ENCODE results near the gene DNAH10. TPM values are rescaled to one million over a fixed set of nuclear protein-coding genes. Genes with fewer than 3 reads are reported as not detected.

The DNAH10 gene
- total RNA-seq, 4 donors from 2014 or later: 0.14 to 0.20 TPM; not detected in 2

DNA sequence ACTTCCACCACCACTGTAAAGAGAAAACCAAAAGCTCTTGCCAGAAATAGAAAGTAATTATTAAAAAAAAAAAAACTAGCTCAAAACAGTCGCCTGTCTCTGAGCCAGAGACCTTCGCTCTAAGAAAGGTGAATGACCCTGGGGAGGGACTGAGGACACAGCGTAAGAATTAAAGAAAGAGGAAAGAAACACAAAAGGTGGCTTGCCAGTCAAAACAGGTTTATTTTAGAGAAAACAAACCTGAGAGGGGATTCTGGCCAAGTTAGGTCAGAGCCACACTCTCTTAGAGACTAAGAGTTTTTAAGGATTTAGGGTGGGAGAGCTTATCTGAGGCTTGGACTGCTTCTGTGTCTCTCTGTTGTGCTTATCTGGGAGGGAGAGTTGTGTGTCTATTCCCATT lies 66.0 kb downstream of the DNAH10 start:
- no peak overlapping the region for H3K4me3 ChIP-seq
- no peaks in the 10 kb centered on the region for H3K4me1 ChIP-seq
- no peak for DNase-seq
- H3K27ac ChIP-seq: no peak overlapping the region
- H3K9me3 ChIP-seq: no peaks in the 10 kb centered on the region
- no peak for TF ChIP-seq POLR2AphosphoS5 (IDR thresholded peaks at IDR 0.05)
- no peak for TF ChIP-seq POLR2A (IDR thresholded peaks at IDR 0.05)
- TF ChIP-seq, protein P1, sequence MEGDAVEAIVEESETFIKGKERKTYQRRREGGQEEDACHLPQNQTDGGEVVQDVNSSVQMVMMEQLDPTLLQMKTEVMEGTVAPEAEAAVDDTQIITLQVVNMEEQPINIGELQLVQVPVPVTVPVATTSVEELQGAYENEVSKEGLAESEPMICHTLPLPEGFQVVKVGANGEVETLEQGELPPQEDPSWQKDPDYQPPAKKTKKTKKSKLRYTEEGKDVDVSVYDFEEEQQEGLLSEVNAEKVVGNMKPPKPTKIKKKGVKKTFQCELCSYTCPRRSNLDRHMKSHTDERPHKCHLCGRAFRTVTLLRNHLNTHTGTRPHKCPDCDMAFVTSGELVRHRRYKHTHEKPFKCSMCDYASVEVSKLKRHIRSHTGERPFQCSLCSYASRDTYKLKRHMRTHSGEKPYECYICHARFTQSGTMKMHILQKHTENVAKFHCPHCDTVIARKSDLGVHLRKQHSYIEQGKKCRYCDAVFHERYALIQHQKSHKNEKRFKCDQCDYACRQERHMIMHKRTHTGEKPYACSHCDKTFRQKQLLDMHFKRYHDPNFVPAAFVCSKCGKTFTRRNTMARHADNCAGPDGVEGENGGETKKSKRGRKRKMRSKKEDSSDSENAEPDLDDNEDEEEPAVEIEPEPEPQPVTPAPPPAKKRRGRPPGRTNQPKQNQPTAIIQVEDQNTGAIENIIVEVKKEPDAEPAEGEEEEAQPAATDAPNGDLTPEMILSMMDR (IDR thresholded peaks at IDR 0.05): no peak
- TF ChIP-seq EP300 (IDR thresholded peaks at IDR 0.05; ENCODE audit: low read depth): no peak
- H3K27me3 ChIP-seq: no peaks in the 10 kb centered on the region
- 83 to 84% methylated on average over 3 of the region's 3 CpGs for WGBS, 2 donors (ENCODE audit: low coverage in 1 of 2)
- intact Hi-C loops (cut with DNase I; ENCODE audit: low total_unique reads) (no loop called here), in situ Hi-C loops (cut with MboI; ENCODE audit: low pct_ligation_motif_present in 1 of 4, low pct_unique_long_range_greater_than_20kb in 1 of 4, low sequenced_read_pairs in 3 of 4) (no loop called here)
- H3K36me3 ChIP-seq: no peaks in the 10 kb centered on the region

DNA sequence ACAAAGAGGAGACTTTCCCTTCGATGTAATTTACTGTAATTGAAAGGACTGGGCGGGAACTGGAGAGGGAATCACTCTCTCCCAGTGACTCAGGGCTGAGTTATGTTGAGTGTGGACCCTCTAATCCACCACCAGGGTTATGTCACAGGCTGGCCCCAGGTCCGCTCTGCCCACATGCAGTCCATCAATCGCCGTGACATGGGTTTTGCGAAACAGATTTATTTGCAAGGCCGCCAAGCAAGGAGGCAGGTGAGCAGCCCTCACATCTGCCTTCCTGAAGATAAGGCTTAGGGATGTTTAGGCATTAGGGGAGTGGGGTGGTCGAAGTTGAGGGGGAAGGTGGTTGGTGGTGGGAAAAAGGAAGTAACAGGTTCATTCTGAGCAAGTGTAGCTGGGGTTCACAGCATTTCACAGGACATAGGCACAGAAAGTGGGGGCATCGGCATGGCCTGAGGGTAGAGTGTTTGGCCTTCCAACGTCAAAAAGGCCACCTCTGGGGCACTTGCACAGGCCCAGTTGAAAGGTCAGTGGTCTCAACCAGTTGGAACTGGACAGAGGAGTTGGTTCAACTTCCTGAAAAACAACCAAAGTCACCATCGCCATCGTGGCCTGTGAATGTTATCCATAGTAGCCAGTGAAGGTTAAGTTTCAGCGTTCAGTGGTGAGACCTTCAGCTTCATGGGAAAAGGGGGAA lies 66.9 kb downstream of the DNAH10 start:
- in situ Hi-C loops (cut with MboI; ENCODE audit: low pct_ligation_motif_present in 1 of 4, low pct_unique_long_range_greater_than_20kb in 1 of 4, low sequenced_read_pairs in 3 of 4): no loop called here
- Histone ChIP-seq H3K36me3 (no peaks in the 10 kb centered on the region), H3K27ac (no peak overlapping the region), H3K9me3 (no peaks in the 10 kb centered on the region), H3K4me3 (no peak overlapping the region), H3K27me3 (no peaks in the 10 kb centered on the region), H3K4me1 (no peaks in the 10 kb centered on the region)
- WGBS, 2 donors (ENCODE audit: low coverage in 1 of 2): 87 to 88% methylated on average over 9 to 13 of the region's 13 CpGs
- no peak for DNase-seq
- TF ChIP-seq POLR2AphosphoS5 (IDR thresholded peaks at IDR 0.05): no peak
- no peak for TF ChIP-seq EP300 (IDR thresholded peaks at IDR 0.05; ENCODE audit: low read depth)
- intact Hi-C loops (cut with DNase I; ENCODE audit: low total_unique reads): no loop called here

DNA sequence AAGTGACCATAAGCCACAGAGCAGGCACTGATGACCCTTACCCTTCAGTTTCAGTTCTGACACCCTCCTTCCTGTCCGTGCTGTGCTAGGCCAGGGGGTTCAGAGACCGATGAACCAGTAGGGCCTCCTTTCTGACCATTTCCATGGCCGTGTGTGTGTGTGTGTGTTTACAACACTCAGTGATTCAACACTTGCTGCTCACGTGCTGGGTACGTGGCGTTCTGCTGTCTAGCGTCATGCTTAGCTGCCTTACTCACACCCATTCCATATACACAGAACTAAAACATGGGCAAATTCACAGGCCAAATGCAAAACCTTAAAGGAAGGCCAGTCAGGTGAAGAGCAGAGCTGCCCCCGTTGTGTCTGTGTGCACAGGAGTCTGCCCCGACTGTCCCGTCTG lies 67.5 kb downstream of the DNAH10 start:
- in situ Hi-C loops (cut with MboI; ENCODE audit: low pct_ligation_motif_present in 1 of 4, low pct_unique_long_range_greater_than_20kb in 1 of 4, low sequenced_read_pairs in 3 of 4): no loop called here
- Histone ChIP-seq H3K4me3 (no peak overlapping the region), H3K9me3 (no peaks in the 10 kb centered on the region), H3K27ac (no peak overlapping the region), H3K36me3 (no peaks in the 10 kb centered on the region), H3K27me3 (no peaks in the 10 kb centered on the region), H3K4me1 (no peaks in the 10 kb centered on the region)
- DNase-seq: no peak
- 82% methylated on average over 10 of the region's 10 CpGs; no CpG with 5 or more reads in 1 of the 2 donors for WGBS, 2 donors (ENCODE audit: low coverage in 1 of 2)
- intact Hi-C loops (cut with DNase I; ENCODE audit: low total_unique reads): no loop called here
- TF ChIP-seq POLR2A (IDR thresholded peaks at IDR 0.05) (no peak), EP300 (IDR thresholded peaks at IDR 0.05; ENCODE audit: low read depth) (no peak), POLR2AphosphoS5 (IDR thresholded peaks at IDR 0.05) (no peak)
- TF ChIP-seq, protein P1 (IDR thresholded peaks at IDR 0.05): no peak

DNA sequence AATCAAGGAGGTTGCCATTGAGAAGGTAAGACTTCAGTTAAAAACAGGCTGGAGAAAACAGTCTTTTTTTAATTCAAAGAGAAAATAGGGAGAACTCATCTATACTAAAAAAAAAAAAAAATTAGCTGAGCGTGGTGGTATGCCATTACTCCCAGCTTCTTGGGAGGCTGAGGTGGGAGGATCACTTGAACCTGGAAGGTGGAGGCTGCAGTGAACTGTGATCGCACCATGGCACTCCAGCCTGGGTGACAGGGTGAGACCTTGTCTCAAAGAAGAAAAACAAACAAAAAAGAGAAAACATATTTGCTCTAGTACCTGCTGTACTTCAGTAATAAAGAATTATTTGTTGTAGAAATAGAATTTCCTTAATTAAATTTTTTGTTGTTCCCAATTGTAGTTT lies 68.6 kb downstream of the DNAH10 start:
- TF ChIP-seq, protein P1 (IDR thresholded peaks at IDR 0.05): no peak
- TF ChIP-seq POLR2AphosphoS5 (IDR thresholded peaks at IDR 0.05) (no peak), POLR2A (IDR thresholded peaks at IDR 0.05) (no peak), EP300 (IDR thresholded peaks at IDR 0.05; ENCODE audit: low read depth) (no peak)
- no peak overlapping the region for H3K4me3 ChIP-seq
- H3K27me3 ChIP-seq: no peaks in the 10 kb centered on the region
- no peaks in the 10 kb centered on the region for H3K36me3 ChIP-seq
- WGBS, 2 donors (ENCODE audit: low coverage in 1 of 2): 92% methylated on average over 2 of the region's 2 CpGs; no CpG with 5 or more reads in 1 of the 2 donors
- in situ Hi-C loops (cut with MboI; ENCODE audit: low pct_ligation_motif_present in 1 of 4, low pct_unique_long_range_greater_than_20kb in 1 of 4, low sequenced_read_pairs in 3 of 4): no loop called here
- no peaks in the 10 kb centered on the region for H3K4me1 ChIP-seq
- intact Hi-C loops (cut with DNase I; ENCODE audit: low total_unique reads): no loop called here
- no peaks in the 10 kb centered on the region for H3K9me3 ChIP-seq
- no peak overlapping the region for H3K27ac ChIP-seq
- DNase-seq: no peak

DNA sequence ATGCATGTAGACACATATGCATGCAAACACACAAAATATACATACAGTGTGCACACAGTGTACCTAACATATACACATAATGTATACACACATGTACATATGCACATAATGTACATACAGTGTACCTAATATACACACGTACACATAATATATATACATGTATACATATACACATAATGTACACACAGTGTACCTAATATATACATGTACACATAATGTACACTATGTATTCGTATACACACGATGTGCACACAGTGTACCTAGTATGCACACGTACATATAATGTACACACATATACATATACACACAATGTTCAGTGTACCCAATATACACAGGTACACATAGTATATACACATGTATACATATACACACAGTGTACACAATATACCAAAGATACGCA lies 70.0 kb downstream of the DNAH10 start:
- no peak for DNase-seq
- TF ChIP-seq EP300 (IDR thresholded peaks at IDR 0.05; ENCODE audit: low read depth) (no peak), POLR2AphosphoS5 (IDR thresholded peaks at IDR 0.05) (no peak), POLR2A (IDR thresholded peaks at IDR 0.05) (no peak)
- TF ChIP-seq, protein P1 (IDR thresholded peaks at IDR 0.05): no peak
- in situ Hi-C loops (cut with MboI; ENCODE audit: low pct_ligation_motif_present in 1 of 4, low pct_unique_long_range_greater_than_20kb in 1 of 4, low sequenced_read_pairs in 3 of 4): no loop called here
- intact Hi-C loops (cut with DNase I; ENCODE audit: low total_unique reads): no loop called here
- WGBS, 2 donors (ENCODE audit: low coverage in 1 of 2): 94 to 99% methylated on average over 5 of the region's 5 CpGs
- H3K27ac ChIP-seq: no peak overlapping the region
- H3K27me3 ChIP-seq: no peaks in the 10 kb centered on the region
- H3K36me3 ChIP-seq: no peaks in the 10 kb centered on the region
- H3K9me3 ChIP-seq: no peaks in the 10 kb centered on the region
- no peak overlapping the region for H3K4me3 ChIP-seq
- H3K4me1 ChIP-seq: no peaks in the 10 kb centered on the region
